A673 (cell line): Measurements from ENCODE around the gene BBS10.

Source experiments
- CTCF ChIP-seq: fragments of 300-800, 200-600 bp; sonication (generic); conservative IDR thresholded peaks from 2 replicates; pipeline ENCODE4 v1.5.1; 2017; ENCODE audit warnings: low read depth, mild to moderate bottlenecking, antibody characterized with exemption, low read length, moderate library complexity, mixed read lengths
- EZH2 ChIP-seq: fragments of 200-600 bp; sonication (generic); IDR thresholded peaks from 2 replicates; pipeline ENCODE4 v1.6.1; 2017; ENCODE audit warnings: borderline replicate concordance, low read depth, mild to moderate bottlenecking, mixed read lengths, antibody characterized with exemption, low read length; ENCODE audit not compliant: poor library complexity, severe bottlenecking

- TF ChIP-seq EZH2 (no peak), CTCF (no peak)
Measured at GRCh38 chr12:76332606-76333005, 15.6 kb downstream of the BBS10 start.
